K562 (cell line): ENCODE results near the gene RNF31. TPM values are rescaled to one million over a fixed set of nuclear protein-coding genes. Genes with fewer than 3 reads are reported as not detected.
A peak's percentile ranks its signal among the peaks of the same experiment; 100 is the strongest.

Experiments
- AFF4 ChIP-seq: sonication (generic); formaldehyde crosslinking; IDR thresholded peaks from 2 replicates; pipeline ENCODE4 v1.8.0; 2023; ENCODE audit warnings: mild to moderate bottlenecking, missing genetic modification reagents
- CBX1 ChIP-seq: sonication (generic); IDR thresholded peaks from 2 replicates; pipeline ENCODE4 v1.6.1; 2016; ENCODE audit warnings: antibody characterized with exemption, low read depth, mild to moderate bottlenecking
- ESRRB ChIP-seq: fragments of 250-450 bp; sonication (Bioruptor Pico); IDR thresholded peaks from 2 replicates; pipeline ENCODE4 v1.5.0; 2020; ENCODE audit warnings: mild to moderate bottlenecking, moderate library complexity, borderline replicate concordance
- MEIS2 ChIP-seq: fragments of 450-650 bp; IDR thresholded peaks from 2 replicates; pipeline ENCODE4 v1.6.1; 2014; ENCODE audit warnings: mild to moderate bottlenecking; ENCODE audit not compliant: partially characterized antibody
- NFE2 ChIP-seq: IDR thresholded peaks from 2 replicates; pipeline ENCODE4 v1.6.1; 2014; ENCODE audit warnings: antibody characterized with exemption, low read depth
- NRF1 ChIP-seq, 2 experiments: fragments of 450-650 bp; IDR thresholded peaks in 1 of 2; conservative IDR thresholded peaks in 1 of 2; 2 replicates each; pipeline ENCODE4 v1.6.1; 2014; ENCODE audit warnings: mild to moderate bottlenecking in 2 of 2
- PCBP2 ChIP-seq: fragments of 200-400 bp; formaldehyde crosslinking; IDR thresholded peaks from 2 replicates; pipeline ENCODE4 v1.6.1; 2018; ENCODE audit warnings: low read length, low read depth, mild to moderate bottlenecking, moderate library complexity; ENCODE audit not compliant: poor library complexity, severe bottlenecking
- RHOXF2B ChIP-seq: fragments of 250-450 bp; sonication (Bioruptor Pico); conservative IDR thresholded peaks from 2 replicates; pipeline ENCODE4 v1.5.1; 2021
- TRIM28 ChIP-seq: fragments of 450-650 bp; IDR thresholded peaks from 2 replicates; pipeline ENCODE4 v1.6.1; 2017
- ZBTB7A ChIP-seq: IDR thresholded peaks from 2 replicates; pipeline ENCODE4 v1.6.1; 2011; ENCODE audit warnings: low read depth, mild to moderate bottlenecking, low read length, moderate library complexity, borderline replicate concordance; ENCODE audit not compliant: control insufficient read depth
- ZKSCAN3 ChIP-seq: fragments of 250-450 bp; sonication (Bioruptor Pico); IDR thresholded peaks from 2 replicates; pipeline ENCODE4 v1.4.0; 2020
- ZNF584 ChIP-seq: fragments of 200-800 bp; sonication (Bioruptor generic); IDR thresholded peaks from 2 replicates; pipeline ENCODE4 v1.6.1; 2016; ENCODE audit warnings: low read depth, mild to moderate bottlenecking, missing genetic modification characterization, missing compliant biosample characterization
- ZNF609 ChIP-seq: sonication (generic); formaldehyde crosslinking; IDR thresholded peaks from 2 replicates; pipeline ENCODE4 v1.8.1; 2023; ENCODE audit warnings: missing genetic modification reagents, mild to moderate bottlenecking, borderline replicate concordance
- polyA plus RNA-seq, 8 experiments: library from polyadenylated mRNA; depleted of rRNA in 4 of 8; stranded (reverse) in 5 of 8; unstranded in 3 of 8; fragments of >200 nt; fragmentation: Nextera tagmentation in 2 of 8; fragmentation: Illumina TruSeq in 1 of 8; extraction: Ambion mirVana in 2 of 8; extraction: Trizol in 1 of 8; gene quantifications; 2 replicates each; pipeline versions ENCODE4 v1.2.1 to v1.2.3, GENCODE V29; 2011 to 2014; ENCODE audit warnings: inconsistent platforms in 1 of 8, missing spikeins in 1 of 8
- total RNA-seq, 7 experiments: library from RNA; depleted of rRNA in 6 of 7; stranded (reverse); fragments of >200 nt in 6 of 7; fragmentation: Illumina TruSeq in 2 of 7; extraction: Trizol in 2 of 7; gene quantifications; 2 replicates each; pipeline versions ENCODE4 v1.2.1 to v1.2.3, GENCODE V29; 2011 to 2021; ENCODE audit warnings: low replicate concordance in 1 of 7
- TF ChIP-seq, protein P1 (sequence below): fragments of 250-450 bp; sonication (Bioruptor Pico); IDR thresholded peaks from 2 replicates; pipeline ENCODE4 v1.5.0; 2022; ENCODE audit warnings: mild to moderate bottlenecking
- TF ChIP-seq, protein P2 (sequence below): sonication (generic); formaldehyde crosslinking; IDR thresholded peaks from 2 replicates; pipeline ENCODE4 v1.8.0; 2022; ENCODE audit warnings: missing genetic modification reagents, mild to moderate bottlenecking, moderate library complexity, borderline replicate concordance

The RNF31 gene
- total and polyA plus RNA-seq, 9 of the 15 experiments (the other 6 are each of a cell fraction or from before 2014, with no cell fraction given), result 3.1 to 47.6 (median 19.1) TPM

DNA sequence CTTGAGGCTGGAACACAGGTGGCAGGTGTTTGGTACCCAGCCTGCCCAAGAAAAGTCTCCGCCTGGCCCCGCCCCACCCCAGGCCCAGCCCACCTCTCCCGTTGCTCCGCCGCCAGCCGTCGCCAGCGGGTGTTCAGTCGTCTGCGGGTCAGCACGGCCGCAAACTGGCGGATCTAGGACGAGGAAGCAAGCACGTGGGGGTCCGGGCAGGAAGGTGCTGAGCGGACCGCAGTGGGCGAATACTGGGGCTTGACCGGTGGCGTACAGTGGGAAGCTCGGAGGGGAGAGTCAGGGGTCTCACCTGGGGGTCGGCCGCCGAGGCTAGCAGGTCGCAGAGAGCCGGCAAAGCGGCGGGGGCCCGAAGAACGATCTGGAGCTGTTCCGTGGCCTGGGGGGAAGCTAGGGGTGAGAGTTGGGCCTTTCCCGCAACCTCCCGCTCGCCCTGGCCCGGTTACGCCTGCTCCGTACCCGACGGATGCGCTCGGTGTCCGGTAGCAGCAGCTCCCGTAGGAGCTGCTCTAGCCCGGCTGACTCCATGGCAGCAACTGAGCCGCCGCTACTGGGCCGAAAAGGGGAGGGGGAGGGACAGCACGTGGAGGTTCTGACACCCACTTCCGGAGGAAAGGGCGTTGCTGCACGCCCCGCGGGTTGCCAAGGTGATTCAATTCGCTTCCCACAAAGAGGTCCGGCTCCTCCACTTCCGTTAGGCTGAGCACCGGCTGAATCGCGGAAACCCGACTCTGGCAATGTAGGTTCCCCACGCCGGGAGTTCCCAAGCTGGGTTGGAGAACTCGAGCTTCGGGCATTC lies 41.2 kb downstream of the RNF31 start, which contains the start of gene IPO4 (continued):
- TF ChIP-seq, protein P1, sequence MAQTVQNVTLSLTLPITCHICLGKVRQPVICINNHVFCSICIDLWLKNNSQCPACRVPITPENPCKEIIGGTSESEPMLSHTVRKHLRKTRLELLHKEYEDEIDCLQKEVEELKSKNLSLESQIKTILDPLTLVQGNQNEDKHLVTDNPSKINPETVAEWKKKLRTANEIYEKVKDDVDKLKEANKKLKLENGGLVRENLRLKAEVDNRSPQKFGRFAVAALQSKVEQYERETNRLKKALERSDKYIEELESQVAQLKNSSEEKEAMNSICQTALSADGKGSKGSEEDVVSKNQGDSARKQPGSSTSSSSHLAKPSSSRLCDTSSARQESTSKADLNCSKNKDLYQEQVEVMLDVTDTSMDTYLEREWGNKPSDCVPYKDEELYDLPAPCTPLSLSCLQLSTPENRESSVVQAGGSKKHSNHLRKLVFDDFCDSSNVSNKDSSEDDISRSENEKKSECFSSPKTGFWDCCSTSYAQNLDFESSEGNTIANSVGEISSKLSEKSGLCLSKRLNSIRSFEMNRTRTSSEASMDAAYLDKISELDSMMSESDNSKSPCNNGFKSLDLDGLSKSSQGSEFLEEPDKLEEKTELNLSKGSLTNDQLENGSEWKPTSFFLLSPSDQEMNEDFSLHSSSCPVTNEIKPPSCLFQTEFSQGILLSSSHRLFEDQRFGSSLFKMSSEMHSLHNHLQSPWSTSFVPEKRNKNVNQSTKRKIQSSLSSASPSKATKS (CRISPR knock-in tag), result no peak
- TF ChIP-seq NRF1 (conservative IDR thresholded peaks at IDR 0.05 in 1 of 2, IDR thresholded peaks at IDR 0.05 in 1 of 2) (peak; percentile 21 to 29; a peak in 1 of 4 replicates), NFE2 (peak; percentile 32; the same call in 1 of the 2 replicates), MEIS2 (peak; percentile 22), TRIM28 (no peak; the same call in none of the 2 replicates), ZNF584 (CRISPR knock-in tag) (no peak), ZNF609 (CRISPR knock-in tag) (no peak), AFF4 (CRISPR knock-in tag) (peak; percentile 16; the same call in 1 of the 2 replicates), ZBTB7A (no peak), RHOXF2B (CRISPR knock-in tag) (no peak), PCBP2 (no peak), ESRRB (CRISPR knock-in tag) (no peak), CBX1 (peak; percentile 60; the same call in 1 of the 2 replicates), ZKSCAN3 (CRISPR knock-in tag) (no peak)
- TF ChIP-seq, protein P2, sequence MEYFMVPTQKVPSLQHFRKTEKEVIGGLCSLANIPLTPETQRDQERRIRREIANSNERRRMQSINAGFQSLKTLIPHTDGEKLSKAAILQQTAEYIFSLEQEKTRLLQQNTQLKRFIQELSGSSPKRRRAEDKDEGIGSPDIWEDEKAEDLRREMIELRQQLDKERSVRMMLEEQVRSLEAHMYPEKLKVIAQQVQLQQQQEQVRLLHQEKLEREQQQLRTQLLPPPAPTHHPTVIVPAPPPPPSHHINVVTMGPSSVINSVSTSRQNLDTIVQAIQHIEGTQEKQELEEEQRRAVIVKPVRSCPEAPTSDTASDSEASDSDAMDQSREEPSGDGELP (CRISPR knock-in tag), result peak; percentile 73
